Measurements from ENCODE around the gene POU2F3. TPM values are rescaled to one million over a fixed set of nuclear protein-coding genes. Genes with fewer than 3 reads are reported as not detected.
A peak's percentile ranks its signal among the peaks of the same experiment; 100 is the strongest.

Gene POU2F3
- total RNA-seq, 1 donor from 2014 or later, result not detected

- H3K27me3 Mint-ChIP-seq (ENCODE audit: unreplicated experiment), result peaks cover 4% of the 10 kb centered on the region
- DNase-seq, result no peak
- H3K9me3 Mint-ChIP-seq (ENCODE audit: unreplicated experiment), result no peaks in the 10 kb centered on the region
- no peak overlapping the region for H3K27ac Mint-ChIP-seq (ENCODE audit: unreplicated experiment)
- no peaks in the 10 kb centered on the region for H3K4me1 Mint-ChIP-seq (ENCODE audit: low read depth, unreplicated experiment)
- no peaks in the 10 kb centered on the region for H3K36me3 Mint-ChIP-seq (ENCODE audit: unreplicated experiment)
- H3K4me3 Mint-ChIP-seq (ENCODE audit: unreplicated experiment), result no peak overlapping the region
- TF ChIP-seq CTCF (IDR thresholded peaks at IDR 0.05; ENCODE audit: partially characterized antibody, unreplicated experiment), result no peak
Measured at GRCh38 chr11:120296554-120296953, 56.6 kb downstream of the POU2F3 start.

GRCh38 chr11:120298461-120298860, 58.5 kb downstream of the POU2F3 start:
- no peaks in the 10 kb centered on the region for H3K4me1 Mint-ChIP-seq (ENCODE audit: low read depth, unreplicated experiment)
- no peak for TF ChIP-seq CTCF (IDR thresholded peaks at IDR 0.05; ENCODE audit: partially characterized antibody, unreplicated experiment)
- no peak overlapping the region for H3K27ac Mint-ChIP-seq (ENCODE audit: unreplicated experiment)
- H3K4me3 Mint-ChIP-seq (ENCODE audit: unreplicated experiment), result no peak overlapping the region
- H3K36me3 Mint-ChIP-seq (ENCODE audit: unreplicated experiment), result no peaks in the 10 kb centered on the region
- H3K27me3 Mint-ChIP-seq (ENCODE audit: unreplicated experiment), result no peaks in the 10 kb centered on the region
- H3K9me3 Mint-ChIP-seq (ENCODE audit: unreplicated experiment), result no peaks in the 10 kb centered on the region
- no peak for DNase-seq

GRCh38 chr11:120302001-120302805, 62.3 kb downstream of the POU2F3 start:
- TF ChIP-seq CTCF (IDR thresholded peaks at IDR 0.05; ENCODE audit: partially characterized antibody, unreplicated experiment), result no peak
- H3K4me1 Mint-ChIP-seq (ENCODE audit: low read depth, unreplicated experiment), result peaks cover 5% of the 10 kb centered on the region
- H3K27me3 Mint-ChIP-seq (ENCODE audit: unreplicated experiment), result no peaks in the 10 kb centered on the region
- no peak overlapping the region for H3K27ac Mint-ChIP-seq (ENCODE audit: unreplicated experiment)
- H3K4me3 Mint-ChIP-seq (ENCODE audit: unreplicated experiment), result no peak overlapping the region
- DNase-seq, result no peak
- no peaks in the 10 kb centered on the region for H3K9me3 Mint-ChIP-seq (ENCODE audit: unreplicated experiment)
- H3K36me3 Mint-ChIP-seq (ENCODE audit: unreplicated experiment), result no peaks in the 10 kb centered on the region

- H3K27me3 Mint-ChIP-seq (ENCODE audit: unreplicated experiment), result no peaks in the 10 kb centered on the region
- no peak overlapping the region for H3K27ac Mint-ChIP-seq (ENCODE audit: unreplicated experiment)
- no peak overlapping the region for H3K4me3 Mint-ChIP-seq (ENCODE audit: unreplicated experiment)
- peak; percentile 87 for TF ChIP-seq CTCF (IDR thresholded peaks at IDR 0.05; ENCODE audit: partially characterized antibody, unreplicated experiment)
- no peaks in the 10 kb centered on the region for H3K36me3 Mint-ChIP-seq (ENCODE audit: unreplicated experiment)
- peak; percentile 75 for DNase-seq
- H3K4me1 Mint-ChIP-seq (ENCODE audit: low read depth, unreplicated experiment), result peaks cover 5% of the 10 kb centered on the region
- H3K9me3 Mint-ChIP-seq (ENCODE audit: unreplicated experiment), result no peaks in the 10 kb centered on the region
Measured at GRCh38 chr11:120303004-120303637, 63.2 kb downstream of the POU2F3 start.

GRCh38 chr11:120304526-120304925, 64.6 kb downstream of the POU2F3 start:
- Mint-ChIP-seq H3K36me3 (ENCODE audit: unreplicated experiment) (no peaks in the 10 kb centered on the region), H3K27me3 (ENCODE audit: unreplicated experiment) (peaks cover 2% of the 10 kb centered on the region), H3K27ac (ENCODE audit: unreplicated experiment) (no peak overlapping the region), H3K4me3 (ENCODE audit: unreplicated experiment) (no peak overlapping the region), H3K9me3 (ENCODE audit: unreplicated experiment) (no peaks in the 10 kb centered on the region), H3K4me1 (ENCODE audit: low read depth, unreplicated experiment) (peaks cover 5% of the 10 kb centered on the region)
- no peak for TF ChIP-seq CTCF (IDR thresholded peaks at IDR 0.05; ENCODE audit: partially characterized antibody, unreplicated experiment)
- DNase-seq, result no peak

Data from glutamatergic neuron (in vitro differentiated cells).